ENCODE results near the gene DAPP1. TPM values are rescaled to one million over a fixed set of nuclear protein-coding genes. Genes with fewer than 3 reads are reported as not detected.

DAPP1 gene
- total RNA-seq, 2 experiments from 2014 or later: 16.7 to 17.5 TPM

- Mint-ChIP-seq H3K9me3 (ENCODE audit: insufficient read depth) (no peaks in the 10 kb centered on the region), H3K27ac (no peak overlapping the region), H3K4me1 (ENCODE audit: low read depth) (peaks cover 14% of the 10 kb centered on the region), H3K27me3 (ENCODE audit: low read depth) (peaks cover 10% of the 10 kb centered on the region), H3K4me3 (no peak overlapping the region), H3K36me3 (ENCODE audit: low read depth) (no peaks in the 10 kb centered on the region)
- ATAC-seq (peak; percentile 97), DNase-seq (peak; percentile 80)
- ChIA-PET POLR2A (interaction anchor here (1.0 to 1.3 kb wide), 4 partner anchors 8 to 720 kb away, joined by 3 to 7 read pairs (median 4); partner anchors contain the start of genes ADH5, DAPP1, H2AZ1 and TRMT10A), CTCF (interaction anchor here (0.6 to 3.1 kb wide), 45 partner anchors 8 to 691 kb away, joined by 3 to 46 read pairs (median 4); partner anchors contain the start of genes DAPP1, DNAJB14, H2AZ1 and LAMTOR3)
Observed at GRCh38 chr4:99808260-99808857, 8.3 kb upstream of the DAPP1 start.

- Mint-ChIP-seq H3K4me3 (no peak overlapping the region), H3K36me3 (ENCODE audit: low read depth) (no peaks in the 10 kb centered on the region), H3K4me1 (ENCODE audit: low read depth) (peaks cover 16% of the 10 kb centered on the region), H3K27ac (no peak overlapping the region), H3K9me3 (ENCODE audit: insufficient read depth) (no peaks in the 10 kb centered on the region), H3K27me3 (ENCODE audit: low read depth) (peaks cover 6% of the 10 kb centered on the region)
- POLR2A ChIA-PET: interaction anchor here (1.0 to 1.3 kb wide), 2 partner anchors 141 to 246 kb away, joined by 3 to 5 read pairs; partner anchors contain the start of genes H2AZ1 and TRMT10A
- CTCF ChIA-PET: interaction anchor here (0.6 to 3.1 kb wide), 22 partner anchors 8 to 341 kb away, joined by 3 to 46 read pairs (median 6); partner anchors contain the start of genes DAPP1, DNAJB14, LAMTOR3 and TRMT10A
- DNase-seq: no peak
- ATAC-seq: no peak
Observed at GRCh38 chr4:99809326-99809725, 7.3 kb upstream of the DAPP1 start.

- Mint-ChIP-seq H3K4me1 (ENCODE audit: low read depth) (peaks cover 24% of the 10 kb centered on the region), H3K27ac (no peak overlapping the region), H3K27me3 (ENCODE audit: low read depth) (peaks cover 6% of the 10 kb centered on the region), H3K4me3 (no peak overlapping the region), H3K9me3 (ENCODE audit: insufficient read depth) (no peaks in the 10 kb centered on the region), H3K36me3 (ENCODE audit: low read depth) (no peaks in the 10 kb centered on the region)
- CTCF ChIA-PET: interaction anchor here (1.1 to 2.6 kb wide), 10 partner anchors 8 to 248 kb away, joined by 4 to 57 read pairs (median 9); partner anchors contain the start of gene TRMT10A
- ATAC-seq (no peak), DNase-seq (no peak)
- POLR2A ChIA-PET: no interaction called here
Observed at GRCh38 chr4:99810536-99810935, 6.1 kb upstream of the DAPP1 start.

- no peak overlapping the region for H3K4me3 Mint-ChIP-seq
- peaks cover 6% of the 10 kb centered on the region for H3K27me3 Mint-ChIP-seq (ENCODE audit: low read depth)
- DNase-seq (no peak), ATAC-seq (no peak)
- ChIA-PET POLR2A (no interaction called here), CTCF (interaction anchor here (1.0 to 2.7 kb wide), 27 partner anchors 8 to 282 kb away, joined by 3 to 57 read pairs (median 5); partner anchors contain the start of genes LAMTOR3 and TRMT10A)
- no peak overlapping the region for H3K27ac Mint-ChIP-seq
- no peaks in the 10 kb centered on the region for H3K36me3 Mint-ChIP-seq (ENCODE audit: low read depth)
- no peaks in the 10 kb centered on the region for H3K9me3 Mint-ChIP-seq (ENCODE audit: insufficient read depth)
- H3K4me1 Mint-ChIP-seq (ENCODE audit: low read depth): peaks cover 29% of the 10 kb centered on the region
Observed at GRCh38 chr4:99811117-99811516, 5.5 kb upstream of the DAPP1 start.

GRCh38 chr4:99811850-99812249, 4.8 kb upstream of the DAPP1 start:
- Mint-ChIP-seq H3K36me3 (ENCODE audit: low read depth) (no peaks in the 10 kb centered on the region), H3K27ac (no peak overlapping the region), H3K4me1 (ENCODE audit: low read depth) (peaks cover 37% of the 10 kb centered on the region), H3K4me3 (no peak overlapping the region), H3K27me3 (ENCODE audit: low read depth) (peaks cover 6% of the 10 kb centered on the region), H3K9me3 (ENCODE audit: insufficient read depth) (no peaks in the 10 kb centered on the region)
- POLR2A ChIA-PET: no interaction called here
- DNase-seq (peak; percentile 75), ATAC-seq (no peak)
- CTCF ChIA-PET: interaction anchor here (0.6 to 2.7 kb wide), 29 partner anchors 8 to 282 kb away, joined by 3 to 57 read pairs (median 5); partner anchors contain the start of genes LAMTOR3 and TRMT10A

GRCh38 chr4:99815597-99816011, 1.0 kb upstream of the DAPP1 start:
- ATAC-seq (no peak), DNase-seq (no peak)
- ChIA-PET POLR2A (interaction anchor here (1.1 to 2.2 kb wide), 4 partner anchors 31 to 252 kb away, joined by 4 to 24 read pairs (median 6); partner anchors contain the start of gene TRMT10A), CTCF (interaction anchor here (2.1 kb wide), 1 partner anchor 131 kb away, joined by 8 read pairs; the partner anchor contains the start of gene DNAJB14)
- H3K4me1 Mint-ChIP-seq (ENCODE audit: low read depth): peaks cover 59% of the 10 kb centered on the region
- no peaks in the 10 kb centered on the region for H3K9me3 Mint-ChIP-seq (ENCODE audit: insufficient read depth)
- peak overlapping the region; percentile 90 for H3K4me3 Mint-ChIP-seq
- H3K36me3 Mint-ChIP-seq (ENCODE audit: low read depth): peaks cover 16% of the 10 kb centered on the region
- peak overlapping the region; percentile 96 for H3K27ac Mint-ChIP-seq
- H3K27me3 Mint-ChIP-seq (ENCODE audit: low read depth): no peaks in the 10 kb centered on the region

- Mint-ChIP-seq H3K27me3 (ENCODE audit: low read depth) (no peaks in the 10 kb centered on the region), H3K4me3 (peak overlapping the region; percentile 90), H3K4me1 (ENCODE audit: low read depth) (peaks cover 65% of the 10 kb centered on the region), H3K36me3 (ENCODE audit: low read depth) (peaks cover 21% of the 10 kb centered on the region), H3K27ac (peak overlapping the region; percentile 96), H3K9me3 (ENCODE audit: insufficient read depth) (no peaks in the 10 kb centered on the region)
- DNase-seq (no peak), ATAC-seq (no peak)
- CTCF ChIA-PET: interaction anchor here (1.4 to 2.6 kb wide), 5 partner anchors 9 to 257 kb away, joined by 4 to 23 read pairs (median 5); partner anchors contain the start of gene TRMT10A
- POLR2A ChIA-PET: interaction anchor here (0.5 to 2.5 kb wide), 9 partner anchors 8 to 729 kb away, joined by 3 to 24 read pairs (median 4); partner anchors contain the start of genes ADH5, DNAJB14 and LAMTOR3
Observed at GRCh38 chr4:99817309-99817890, 773 bp downstream of the DAPP1 start.

- Mint-ChIP-seq H3K36me3 (ENCODE audit: low read depth) (peaks cover 23% of the 10 kb centered on the region), H3K27me3 (ENCODE audit: low read depth) (no peaks in the 10 kb centered on the region), H3K27ac (no peak overlapping the region), H3K9me3 (ENCODE audit: insufficient read depth) (no peaks in the 10 kb centered on the region), H3K4me3 (peak overlapping the region; percentile 44), H3K4me1 (ENCODE audit: low read depth) (peaks cover 67% of the 10 kb centered on the region)
- DNase-seq: no peak
- ATAC-seq: no peak
- ChIA-PET POLR2A (interaction anchor here (2.5 kb wide), 1 partner anchor 730 kb away, joined by 8 read pairs; the partner anchor contains the start of gene ADH5), CTCF (interaction anchor here (1.7 to 2.6 kb wide), 4 partner anchors 11 to 255 kb away, joined by 4 to 23 read pairs (median 10); partner anchors contain the start of gene TRMT10A)
Observed at GRCh38 chr4:99818661-99819060, 2.0 kb downstream of the DAPP1 start.

GRCh38 chr4:99821918-99822503, 5.4 kb downstream of the DAPP1 start:
- no peak for ATAC-seq

GRCh38 chr4:99822734-99823133, 6.1 kb downstream of the DAPP1 start:
- CTCF ChIA-PET: interaction anchor here (1.4 kb wide), 1 partner anchor 11 kb away, joined by 7 read pairs; no protein-coding TSS in a partner anchor
- POLR2A ChIA-PET: no interaction called here

More at GRCh38 chr4:99821918-99822503, 5.4 kb downstream of the DAPP1 start:
- H3K27me3 Mint-ChIP-seq (ENCODE audit: low read depth): no peaks in the 10 kb centered on the region
- DNase-seq: no peak
- H3K27ac Mint-ChIP-seq: peak overlapping the region; percentile 44
- H3K4me3 Mint-ChIP-seq: no peak overlapping the region
- no peaks in the 10 kb centered on the region for H3K9me3 Mint-ChIP-seq (ENCODE audit: insufficient read depth)
- ChIA-PET CTCF (interaction anchor here (1.4 kb wide), 1 partner anchor 10 kb away, joined by 7 read pairs; no protein-coding TSS in a partner anchor), POLR2A (no interaction called here)
- peaks cover 26% of the 10 kb centered on the region for H3K36me3 Mint-ChIP-seq (ENCODE audit: low read depth)
- peaks cover 49% of the 10 kb centered on the region for H3K4me1 Mint-ChIP-seq (ENCODE audit: low read depth)

GRCh38 chr4:99824070-99824599, 7.5 kb downstream of the DAPP1 start:
- Mint-ChIP-seq H3K4me3 (no peak overlapping the region), H3K27me3 (ENCODE audit: low read depth) (no peaks in the 10 kb centered on the region), H3K4me1 (ENCODE audit: low read depth) (peaks cover 29% of the 10 kb centered on the region), H3K9me3 (ENCODE audit: insufficient read depth) (no peaks in the 10 kb centered on the region), H3K27ac (no peak overlapping the region), H3K36me3 (ENCODE audit: low read depth) (peaks cover 22% of the 10 kb centered on the region)
- POLR2A ChIA-PET: interaction anchor here (0.6 kb wide), 1 partner anchor 61 kb away, joined by 3 read pairs; no protein-coding TSS in a partner anchor
- no peak for DNase-seq
- CTCF ChIA-PET: no interaction called here
- ATAC-seq: no peak

More at GRCh38 chr4:99822734-99823133, 6.1 kb downstream of the DAPP1 start:
- Mint-ChIP-seq H3K36me3 (ENCODE audit: low read depth) (peaks cover 26% of the 10 kb centered on the region), H3K9me3 (ENCODE audit: insufficient read depth) (no peaks in the 10 kb centered on the region), H3K27me3 (ENCODE audit: low read depth) (no peaks in the 10 kb centered on the region), H3K4me1 (ENCODE audit: low read depth) (peaks cover 42% of the 10 kb centered on the region), H3K4me3 (no peak overlapping the region), H3K27ac (no peak overlapping the region)
- DNase-seq (no peak), ATAC-seq (no peak)
